ENCODE data around the gene STUB1.

DNA sequence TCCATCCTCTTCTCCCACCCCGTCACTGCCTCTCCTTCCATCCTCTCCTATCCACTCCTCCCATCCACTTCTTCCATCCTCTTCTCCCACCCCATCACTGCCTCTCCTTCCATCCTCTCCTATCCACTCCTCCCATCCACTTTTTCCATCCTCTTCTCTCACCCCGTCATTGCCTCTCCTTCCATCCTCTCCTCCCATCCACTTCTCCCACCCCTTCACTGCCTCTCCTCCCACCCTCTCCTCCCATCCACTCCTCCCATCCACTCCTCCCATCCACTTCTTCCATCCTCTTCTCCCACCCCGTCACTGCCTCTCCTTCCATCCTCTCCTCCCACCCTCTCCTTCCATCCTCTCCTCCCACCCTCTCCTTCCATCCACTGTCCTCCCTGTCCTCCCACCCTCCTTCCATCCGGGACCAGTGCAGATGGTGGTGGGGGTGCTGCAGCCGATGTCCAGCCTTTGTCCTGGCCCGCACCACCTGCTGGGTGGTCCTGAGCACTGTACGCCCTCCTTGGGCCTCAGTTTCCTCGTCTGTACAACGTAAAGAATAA lies 48.3 kb upstream of the STUB1 start:
- TF ChIP-seq CSDC2 (CRISPR knock-in tag; IDR thresholded peaks at IDR 0.05) (no peak), BACH2 (CRISPR knock-in tag; IDR thresholded peaks at IDR 0.05; ENCODE audit: borderline replicate concordance) (no peak), ZNF8 (CRISPR knock-in tag; IDR thresholded peaks at IDR 0.05) (no peak), ISL1 (CRISPR knock-in tag; IDR thresholded peaks at IDR 0.05) (no peak), ARNTL (CRISPR knock-in tag; IDR thresholded peaks at IDR 0.05; ENCODE audit: borderline replicate concordance, low read depth) (no peak), TOX (CRISPR knock-in tag; IDR thresholded peaks at IDR 0.05; ENCODE audit: borderline replicate concordance) (no peak), ZFP30 (CRISPR knock-in tag; IDR thresholded peaks at IDR 0.05) (no peak), RARB (CRISPR knock-in tag; IDR thresholded peaks at IDR 0.05) (no peak), CREB5 (CRISPR knock-in tag; IDR thresholded peaks at IDR 0.05; ENCODE audit: low read depth) (no peak)
- TF ChIP-seq, protein P1, sequence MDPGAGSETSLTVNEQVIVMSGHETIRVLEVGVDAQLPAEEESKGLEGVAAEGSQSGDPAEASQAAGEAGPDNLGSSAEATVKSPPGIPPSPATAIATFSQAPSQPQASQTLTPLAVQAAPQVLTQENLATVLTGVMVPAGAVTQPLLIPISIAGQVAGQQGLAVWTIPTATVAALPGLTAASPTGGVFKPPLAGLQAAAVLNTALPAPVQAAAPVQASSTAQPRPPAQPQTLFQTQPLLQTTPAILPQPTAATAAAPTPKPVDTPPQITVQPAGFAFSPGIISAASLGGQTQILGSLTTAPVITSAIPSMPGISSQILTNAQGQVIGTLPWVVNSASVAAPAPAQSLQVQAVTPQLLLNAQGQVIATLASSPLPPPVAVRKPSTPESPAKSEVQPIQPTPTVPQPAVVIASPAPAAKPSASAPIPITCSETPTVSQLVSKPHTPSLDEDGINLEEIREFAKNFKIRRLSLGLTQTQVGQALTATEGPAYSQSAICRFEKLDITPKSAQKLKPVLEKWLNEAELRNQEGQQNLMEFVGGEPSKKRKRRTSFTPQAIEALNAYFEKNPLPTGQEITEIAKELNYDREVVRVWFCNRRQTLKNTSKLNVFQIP (CRISPR knock-in tag; IDR thresholded peaks at IDR 0.05; ENCODE audit: borderline replicate concordance, low read depth) = no peak
- TF ChIP-seq, protein P2, sequence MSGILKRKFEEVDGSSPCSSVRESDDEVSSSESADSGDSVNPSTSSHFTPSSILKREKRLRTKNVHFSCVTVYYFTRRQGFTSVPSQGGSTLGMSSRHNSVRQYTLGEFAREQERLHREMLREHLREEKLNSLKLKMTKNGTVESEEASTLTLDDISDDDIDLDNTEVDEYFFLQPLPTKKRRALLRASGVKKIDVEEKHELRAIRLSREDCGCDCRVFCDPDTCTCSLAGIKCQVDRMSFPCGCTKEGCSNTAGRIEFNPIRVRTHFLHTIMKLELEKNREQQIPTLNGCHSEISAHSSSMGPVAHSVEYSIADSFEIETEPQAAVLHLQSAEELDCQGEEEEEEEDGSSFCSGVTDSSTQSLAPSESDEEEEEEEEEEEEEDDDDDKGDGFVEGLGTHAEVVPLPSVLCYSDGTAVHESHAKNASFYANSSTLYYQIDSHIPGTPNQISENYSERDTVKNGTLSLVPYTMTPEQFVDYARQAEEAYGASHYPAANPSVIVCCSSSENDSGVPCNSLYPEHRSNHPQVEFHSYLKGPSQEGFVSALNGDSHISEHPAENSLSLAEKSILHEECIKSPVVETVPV (CRISPR knock-in tag; IDR thresholded peaks at IDR 0.05) = no peak
- TF ChIP-seq, protein P3, sequence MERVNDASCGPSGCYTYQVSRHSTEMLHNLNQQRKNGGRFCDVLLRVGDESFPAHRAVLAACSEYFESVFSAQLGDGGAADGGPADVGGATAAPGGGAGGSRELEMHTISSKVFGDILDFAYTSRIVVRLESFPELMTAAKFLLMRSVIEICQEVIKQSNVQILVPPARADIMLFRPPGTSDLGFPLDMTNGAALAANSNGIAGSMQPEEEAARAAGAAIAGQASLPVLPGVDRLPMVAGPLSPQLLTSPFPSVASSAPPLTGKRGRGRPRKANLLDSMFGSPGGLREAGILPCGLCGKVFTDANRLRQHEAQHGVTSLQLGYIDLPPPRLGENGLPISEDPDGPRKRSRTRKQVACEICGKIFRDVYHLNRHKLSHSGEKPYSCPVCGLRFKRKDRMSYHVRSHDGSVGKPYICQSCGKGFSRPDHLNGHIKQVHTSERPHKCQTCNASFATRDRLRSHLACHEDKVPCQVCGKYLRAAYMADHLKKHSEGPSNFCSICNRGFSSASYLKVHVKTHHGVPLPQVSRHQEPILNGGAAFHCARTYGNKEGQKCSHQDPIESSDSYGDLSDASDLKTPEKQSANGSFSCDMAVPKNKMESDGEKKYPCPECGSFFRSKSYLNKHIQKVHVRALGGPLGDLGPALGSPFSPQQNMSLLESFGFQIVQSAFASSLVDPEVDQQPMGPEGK (CRISPR knock-in tag; IDR thresholded peaks at IDR 0.05; ENCODE audit: borderline replicate concordance) = no peak

Data from SK-N-SH treated with all-trans-retinoic acid at 6 μM for 48 hours (cell line).